Fibroblast of skin of left biceps (primary cell): Measurements from ENCODE around the gene SOCS7.
A peak's percentile ranks its signal among the peaks of the same experiment; 100 is the strongest.

Experiments used
- DNase-seq, 2 experiments: peaks; one replicate each; pipeline ENCODE4 v3.0.0-alpha.2; 2013; ENCODE audit warnings: low read depth in 2 of 2

SOCS7 gene, protein sequence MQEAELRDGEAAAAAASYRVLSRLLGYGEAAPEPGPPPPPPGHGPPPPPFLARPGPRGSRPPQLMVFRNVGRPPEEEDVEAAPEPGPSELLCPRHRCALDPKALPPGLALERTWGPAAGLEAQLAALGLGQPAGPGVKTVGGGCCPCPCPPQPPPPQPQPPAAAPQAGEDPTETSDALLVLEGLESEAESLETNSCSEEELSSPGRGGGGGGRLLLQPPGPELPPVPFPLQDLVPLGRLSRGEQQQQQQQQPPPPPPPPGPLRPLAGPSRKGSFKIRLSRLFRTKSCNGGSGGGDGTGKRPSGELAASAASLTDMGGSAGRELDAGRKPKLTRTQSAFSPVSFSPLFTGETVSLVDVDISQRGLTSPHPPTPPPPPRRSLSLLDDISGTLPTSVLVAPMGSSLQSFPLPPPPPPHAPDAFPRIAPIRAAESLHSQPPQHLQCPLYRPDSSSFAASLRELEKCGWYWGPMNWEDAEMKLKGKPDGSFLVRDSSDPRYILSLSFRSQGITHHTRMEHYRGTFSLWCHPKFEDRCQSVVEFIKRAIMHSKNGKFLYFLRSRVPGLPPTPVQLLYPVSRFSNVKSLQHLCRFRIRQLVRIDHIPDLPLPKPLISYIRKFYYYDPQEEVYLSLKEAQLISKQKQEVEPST

DNA sequence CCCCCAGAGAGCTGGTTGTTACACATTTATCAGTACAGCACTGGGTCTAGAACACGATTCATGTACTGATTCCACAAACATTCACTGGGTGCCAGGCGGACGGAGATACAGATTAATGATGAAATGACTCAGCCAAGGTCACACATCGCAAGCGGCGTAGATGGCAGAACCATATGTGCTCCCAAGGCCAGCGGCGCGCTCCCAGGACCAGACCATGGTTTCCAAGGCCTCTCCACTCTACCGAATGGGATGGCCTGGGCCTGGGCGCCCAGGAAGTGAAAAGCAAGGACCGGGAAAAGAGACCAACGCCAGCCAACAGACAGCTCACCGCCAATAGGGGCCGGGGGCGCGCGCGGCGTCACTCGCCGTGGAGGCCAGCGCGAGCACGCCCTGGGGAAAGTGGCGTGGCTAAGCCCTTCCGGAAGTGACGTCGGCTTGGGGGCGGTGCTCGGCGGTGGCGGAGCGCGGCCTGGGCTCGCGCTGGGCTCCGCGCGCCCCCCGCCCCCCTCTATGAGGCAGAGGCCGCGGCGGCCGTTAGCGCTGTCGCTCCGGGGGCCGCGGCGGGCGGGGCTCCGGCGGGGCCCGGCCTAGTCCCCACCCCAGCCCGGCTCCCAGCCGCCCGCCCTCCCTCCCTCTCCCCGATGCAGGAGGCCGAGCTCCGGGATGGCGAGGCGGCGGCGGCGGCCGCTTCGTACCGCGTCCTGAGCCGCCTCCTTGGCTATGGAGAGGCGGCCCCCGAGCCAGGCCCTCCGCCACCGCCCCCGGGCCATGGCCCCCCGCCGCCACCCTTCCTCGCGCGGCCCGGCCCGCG is at the start of gene SOCS7:
TSS of gene SOCS7 (plus strand) at position 433 of the 811 bp plus-strand sequence. CDS start at position 642, 209 bp downstream.
- peak; percentile 80 to 84 for DNase-seq

DNA sequence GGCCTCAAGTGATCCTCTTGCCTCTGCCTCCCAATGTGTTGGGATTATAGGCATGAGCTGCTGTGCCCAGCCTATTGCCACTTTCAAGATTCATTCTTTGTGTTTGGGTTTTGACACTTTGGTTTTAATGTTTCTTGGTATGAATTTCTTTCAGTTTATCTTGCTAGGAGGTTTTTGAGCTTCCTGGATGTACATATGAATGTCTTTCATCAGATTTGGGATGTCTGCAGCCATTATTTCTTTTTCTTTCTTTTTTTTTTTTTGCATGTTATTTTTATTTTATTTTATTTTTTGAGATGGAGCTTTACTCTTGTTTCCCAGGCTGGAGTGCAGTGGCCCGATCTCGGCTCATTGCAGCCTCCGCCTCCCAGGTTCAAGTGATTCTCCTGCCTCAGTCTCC is 36.1 kb upstream of the SOCS7 start:
- no peak for DNase-seq

DNA sequence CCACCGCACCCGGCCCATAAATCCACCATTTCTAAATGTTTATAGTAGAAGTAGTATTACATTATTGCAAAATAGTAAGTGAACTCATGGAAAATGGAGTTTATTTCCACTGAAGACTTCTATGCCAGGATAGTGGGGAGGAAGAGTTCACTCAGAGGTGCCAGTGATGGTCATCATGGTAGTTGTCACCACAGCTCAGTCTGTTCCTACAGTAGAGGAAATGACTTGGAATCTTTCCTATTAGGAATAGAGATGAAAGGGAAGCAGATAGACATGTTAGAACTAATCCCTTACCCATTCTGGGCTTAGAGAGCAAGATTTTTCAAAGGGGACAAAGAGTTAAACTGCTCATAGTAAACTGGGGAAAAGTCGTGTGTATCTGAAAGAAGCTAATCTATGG is 34.6 kb upstream of the SOCS7 start:
- no peak for DNase-seq

DNA sequence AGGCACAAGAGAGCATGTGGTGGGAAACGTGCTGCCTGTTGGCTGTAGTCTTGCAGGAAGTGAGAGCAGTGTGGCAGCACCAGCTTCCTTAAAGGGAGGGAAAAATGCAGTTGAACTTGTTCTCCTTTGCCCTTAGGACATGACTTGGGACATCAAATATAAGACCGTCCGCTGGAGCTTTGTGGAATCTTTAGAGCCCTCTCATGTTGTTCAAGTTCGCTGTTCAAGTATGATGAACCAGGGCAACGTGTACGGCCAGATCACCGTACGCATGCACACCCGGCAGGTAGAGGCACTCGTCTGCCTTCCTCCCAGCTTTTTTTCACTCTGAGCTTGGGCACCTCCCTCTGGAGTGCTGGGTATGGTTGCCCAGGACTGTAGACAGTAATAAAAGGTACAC is 31.2 kb upstream of the SOCS7 start:
- DNase-seq: no peak

DNA sequence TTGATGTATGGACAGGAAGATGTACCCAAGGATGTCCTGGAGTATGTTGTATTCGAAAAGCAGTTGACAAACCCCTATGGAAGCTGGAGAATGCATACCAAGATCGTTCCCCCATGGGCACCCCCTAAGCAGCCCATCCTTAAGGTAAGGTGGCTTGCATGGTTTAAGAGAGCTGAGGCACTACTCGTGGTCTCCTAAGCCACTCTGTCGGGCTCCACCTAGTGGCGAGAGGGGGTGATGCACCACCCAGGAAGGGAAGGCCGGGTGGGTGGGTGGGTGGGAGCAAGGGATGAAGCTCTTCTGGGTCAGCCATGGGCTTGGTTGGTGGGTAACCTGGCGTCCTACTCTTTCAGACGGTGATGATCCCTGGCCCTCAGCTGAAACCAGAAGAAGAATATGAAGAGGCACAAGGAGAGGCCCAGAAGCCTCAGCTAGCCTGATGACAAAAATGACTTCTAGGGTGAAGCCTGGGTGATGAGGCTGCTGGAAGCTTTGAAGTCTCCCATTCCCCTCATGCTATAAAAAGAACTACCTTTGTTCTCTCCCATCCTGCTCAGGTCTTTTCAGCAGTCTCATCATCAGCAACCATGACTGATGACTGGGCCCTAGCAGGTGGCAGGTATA is 29.4 kb upstream of the SOCS7 start:
- DNase-seq: no peak

DNA sequence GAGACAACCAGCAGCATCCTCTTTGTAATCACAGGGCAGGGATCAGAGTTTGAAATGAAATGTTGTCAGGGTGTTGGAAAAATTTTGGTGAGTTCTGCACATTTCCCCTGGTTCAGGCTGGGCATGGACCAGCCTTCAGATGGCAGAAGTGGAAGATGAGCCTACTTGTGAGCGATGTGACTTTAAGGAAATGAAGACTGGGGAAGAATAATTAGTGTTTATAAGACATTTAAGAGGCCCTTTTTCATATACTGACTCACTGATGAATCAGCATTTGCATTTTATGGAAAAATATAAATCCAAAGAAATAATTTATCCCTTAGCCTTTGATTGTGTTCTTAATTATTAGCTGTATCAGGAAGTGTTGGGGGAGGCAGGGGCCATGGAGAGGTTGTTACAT is 28.7 kb upstream of the SOCS7 start:
- no peak for DNase-seq

DNA sequence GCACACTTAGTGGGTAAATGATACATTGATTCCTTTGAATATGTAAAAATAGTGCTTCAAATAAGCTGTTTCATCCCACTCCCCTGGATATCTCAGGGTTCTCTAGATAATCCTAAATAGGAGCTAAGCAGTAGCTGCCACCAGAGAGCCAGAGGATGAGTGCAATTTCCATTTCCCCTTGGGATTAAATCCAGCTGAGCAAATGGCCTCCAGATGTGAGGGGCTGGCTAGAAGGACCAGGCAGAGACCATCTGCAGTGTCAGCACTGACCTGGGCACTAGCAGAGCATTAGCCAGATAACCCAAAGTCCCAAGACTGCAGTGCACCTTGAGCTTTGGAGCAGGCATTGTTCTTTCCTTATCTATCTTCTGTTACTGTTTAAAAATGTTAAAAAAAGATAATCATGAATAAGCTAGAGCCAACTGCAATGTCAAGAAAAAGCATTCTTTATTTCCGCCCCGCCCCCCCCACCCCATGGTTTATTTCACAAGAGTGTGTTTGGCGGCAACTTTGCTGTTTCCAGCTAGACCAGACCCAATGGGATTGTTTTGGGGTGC is 27.4 kb upstream of the SOCS7 start:
- DNase-seq: no peak

DNA sequence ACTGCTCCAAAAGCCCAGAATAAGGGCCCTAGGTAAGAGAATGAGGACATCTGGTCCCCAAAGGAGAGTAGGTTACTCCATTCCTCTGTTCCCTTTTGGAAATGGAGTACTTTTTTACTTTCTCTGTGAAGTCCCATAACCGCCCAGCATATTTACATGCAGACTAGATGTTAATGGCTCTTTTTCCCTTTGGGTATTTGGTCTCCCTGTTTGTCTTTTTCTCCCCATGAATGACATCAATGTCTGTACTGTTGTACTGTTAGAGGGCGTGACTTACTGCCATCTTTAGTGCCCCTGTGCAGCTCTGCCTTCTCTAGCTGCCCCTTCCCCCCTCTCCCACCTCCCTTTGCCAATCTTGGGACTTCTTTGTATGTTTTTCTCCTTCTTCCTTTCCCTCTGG is 26.9 kb upstream of the SOCS7 start:
- no peak for DNase-seq

DNA sequence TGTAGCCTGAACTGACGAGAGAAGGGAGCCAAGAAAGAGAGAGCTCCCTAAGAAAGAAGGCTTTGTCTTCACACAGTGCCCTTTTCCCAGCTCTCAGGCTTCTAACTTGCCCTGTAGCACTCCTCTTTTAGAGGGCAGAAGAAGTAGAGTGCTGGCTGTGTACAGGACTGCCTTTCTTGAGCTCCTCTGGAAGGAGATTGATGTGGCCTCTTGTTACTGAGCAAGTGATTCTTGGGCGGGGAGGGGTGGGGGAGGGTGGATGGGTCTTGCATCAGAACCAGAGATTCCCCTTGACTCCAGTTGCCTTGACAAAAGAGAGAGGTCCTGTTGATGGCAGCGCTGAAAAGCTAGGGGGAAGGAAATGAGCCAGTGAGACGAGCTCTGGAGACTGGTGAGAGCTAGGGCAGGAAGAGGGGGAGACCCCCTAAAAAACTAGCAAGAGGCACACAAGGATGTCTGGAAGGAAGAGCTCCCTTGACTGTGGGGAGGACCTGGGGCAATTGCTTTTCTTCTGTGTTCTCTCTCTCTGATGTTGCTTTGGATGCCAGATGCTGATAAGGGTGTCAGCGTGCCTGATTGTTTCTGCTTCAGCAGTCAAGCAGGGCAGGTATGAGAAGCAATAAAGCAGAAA is 26.3 kb upstream of the SOCS7 start:
- no peak for DNase-seq

DNA sequence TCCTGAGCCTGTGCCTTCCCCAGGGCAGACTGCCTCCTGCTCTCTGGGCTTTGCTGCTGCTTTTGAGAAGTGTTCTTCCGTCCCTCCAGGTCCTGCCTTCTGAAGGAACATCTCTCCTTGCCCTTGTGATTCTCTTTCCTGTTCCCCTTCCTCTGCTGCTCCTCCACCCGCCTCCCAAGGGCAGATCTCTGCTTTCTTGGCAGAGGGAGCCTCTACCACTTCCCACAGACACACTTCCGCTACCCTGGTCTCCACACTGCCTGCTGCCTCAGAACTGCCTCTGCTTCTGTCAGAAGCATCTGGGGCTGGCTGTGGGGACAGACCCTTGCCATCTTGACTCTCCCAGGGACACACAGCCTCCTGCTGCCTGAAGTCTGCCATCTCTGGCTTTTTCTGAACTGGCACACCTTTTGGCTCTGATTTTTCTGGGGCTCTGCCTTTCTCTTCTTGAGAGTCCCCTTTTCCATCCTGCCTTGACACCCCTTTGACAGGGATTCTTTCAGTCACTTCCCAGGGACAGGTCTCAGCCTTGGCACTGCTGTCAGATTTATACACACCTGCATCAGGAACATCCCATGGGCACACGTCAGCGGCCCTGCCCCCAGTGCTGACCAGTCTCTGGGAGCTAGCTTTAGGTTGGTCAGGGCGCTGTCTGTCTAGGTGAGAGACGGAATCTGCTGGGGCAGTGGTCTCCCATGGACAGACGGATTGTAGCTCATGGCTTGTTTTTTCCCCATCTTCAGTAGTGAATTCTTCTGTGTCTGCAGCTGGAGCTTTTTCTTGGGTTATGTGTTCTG is 24.4 kb upstream of the SOCS7 start:
- DNase-seq: no peak

DNA sequence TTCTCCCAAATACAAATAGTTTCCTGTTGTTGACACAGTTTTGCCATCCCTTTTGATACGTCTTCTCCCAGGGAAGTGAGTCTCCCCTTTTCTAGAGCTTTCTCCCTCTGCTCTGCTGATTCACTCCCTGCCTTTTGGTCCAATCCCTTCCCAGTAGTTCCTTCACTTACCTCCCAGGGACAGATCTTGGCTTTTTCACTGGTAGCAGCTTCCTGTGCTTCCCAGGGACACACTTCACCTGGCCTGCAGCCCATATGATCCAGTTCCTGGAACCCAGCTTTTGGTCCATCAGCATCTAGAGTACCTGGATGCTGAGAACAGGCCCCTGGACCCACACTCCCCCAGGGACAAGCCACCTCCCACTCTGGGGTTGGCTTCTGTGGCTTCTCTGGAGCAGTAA is 23.7 kb upstream of the SOCS7 start:
- no peak for DNase-seq

DNA sequence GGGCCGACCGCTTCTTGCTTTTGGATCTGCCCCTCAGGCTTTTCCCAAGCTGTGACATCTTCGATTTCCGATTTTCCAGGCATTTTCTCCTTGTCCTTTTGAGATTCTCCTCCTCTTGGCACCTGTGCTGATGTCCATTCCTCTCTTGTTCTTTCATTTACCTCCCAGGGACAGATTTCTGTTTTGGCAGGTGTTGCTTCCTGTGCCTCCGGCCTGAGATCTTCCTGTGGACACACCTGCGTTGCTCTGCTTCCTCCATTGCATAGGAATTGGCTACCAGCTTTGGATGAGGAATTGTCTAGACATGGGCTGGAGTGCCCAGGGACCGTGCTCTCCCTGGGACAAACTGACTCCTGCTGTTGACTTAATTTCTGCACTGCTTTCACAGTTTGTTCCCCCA is 23.0 kb upstream of the SOCS7 start:
- DNase-seq: no peak

DNA sequence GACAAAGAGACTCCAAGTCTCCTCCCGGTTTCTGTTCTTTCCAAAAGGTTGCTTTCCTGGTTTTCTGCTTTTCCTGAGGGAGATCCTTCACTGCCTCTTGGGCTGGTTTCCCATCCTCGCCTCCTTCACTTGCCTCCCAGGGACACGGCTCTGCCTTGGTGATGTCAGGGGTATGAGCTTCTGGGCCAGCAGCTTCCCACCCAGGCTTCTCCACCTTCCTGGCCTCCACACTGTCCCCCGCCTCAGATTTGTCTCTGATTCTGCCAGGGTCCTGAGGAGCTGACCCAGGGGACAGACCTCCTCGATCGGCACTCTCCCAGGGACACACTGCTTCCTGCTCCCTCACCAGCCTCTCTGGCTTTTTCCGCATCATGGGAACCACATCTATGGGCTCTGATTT is 22.4 kb upstream of the SOCS7 start:
- no peak for DNase-seq

DNA sequence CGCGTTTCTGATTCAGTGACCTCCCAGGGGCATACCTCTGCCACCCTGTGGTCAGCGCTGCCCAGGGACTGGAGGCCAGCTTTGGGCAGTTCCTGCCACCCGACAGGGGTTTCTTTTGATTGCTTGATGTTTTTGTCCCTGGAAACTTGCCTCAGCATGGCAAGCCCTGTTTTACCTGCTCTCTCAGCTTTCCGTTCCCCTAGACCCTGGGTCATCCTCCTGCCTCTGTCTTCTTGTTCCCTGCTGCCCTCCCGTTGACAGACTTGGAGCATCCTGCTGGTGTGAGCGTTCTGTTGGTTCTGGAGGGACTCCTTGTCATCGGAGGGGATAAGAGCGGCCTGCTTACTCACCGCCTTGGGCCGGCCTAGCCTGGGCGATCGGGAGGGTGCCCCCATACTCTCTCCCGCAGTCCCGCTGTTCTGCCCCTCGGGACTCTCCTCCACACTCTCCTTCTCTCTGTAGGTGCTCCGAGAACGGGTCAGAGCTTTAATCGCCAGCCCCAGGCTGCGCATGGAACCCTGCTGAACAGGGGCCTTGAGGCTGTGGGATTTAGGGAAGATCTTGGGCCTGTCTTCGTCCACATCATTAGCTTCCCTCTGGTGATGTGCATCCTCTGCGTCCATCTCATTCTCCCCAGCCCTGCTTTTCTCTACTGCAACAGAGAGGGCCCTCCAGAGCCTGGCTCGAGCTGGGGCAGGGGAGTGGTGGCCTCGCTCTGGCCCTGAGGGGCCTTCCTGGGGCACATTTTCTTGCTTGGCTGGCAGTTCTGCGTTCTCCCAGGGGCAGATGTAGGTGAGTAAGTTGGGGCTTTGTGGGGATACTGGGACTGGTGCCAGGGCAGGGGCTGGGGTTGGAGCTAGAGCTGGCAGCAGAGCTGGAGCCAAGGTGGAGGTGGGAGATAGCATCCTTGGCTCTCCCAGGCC is 21.6 kb upstream of the SOCS7 start:
- no peak for DNase-seq

DNA sequence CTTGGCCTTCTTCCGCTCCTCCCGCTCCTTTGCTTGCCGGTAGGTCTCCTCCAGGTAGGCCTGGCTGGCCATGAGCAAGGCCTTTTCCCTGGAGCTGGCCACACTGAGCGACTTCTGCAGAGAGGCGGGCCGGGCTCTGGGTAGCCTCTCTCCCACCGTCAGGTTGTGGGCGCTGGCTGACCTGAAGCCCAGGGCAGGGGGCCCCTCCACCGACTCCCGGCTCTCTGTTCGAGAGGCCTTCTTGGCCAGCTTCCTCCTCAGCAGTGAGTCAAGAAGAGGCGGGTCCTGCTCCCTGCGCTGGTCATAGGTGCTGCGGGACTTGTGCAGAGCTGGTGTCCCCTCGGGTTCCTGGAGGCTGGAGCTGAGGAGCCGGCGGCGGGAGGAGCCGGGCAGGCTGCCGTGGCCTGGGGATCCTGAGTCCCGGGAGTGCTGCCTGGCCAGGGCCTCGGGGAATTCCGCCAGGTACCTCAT is 20.7 kb upstream of the SOCS7 start:
- no peak for DNase-seq

DNA sequence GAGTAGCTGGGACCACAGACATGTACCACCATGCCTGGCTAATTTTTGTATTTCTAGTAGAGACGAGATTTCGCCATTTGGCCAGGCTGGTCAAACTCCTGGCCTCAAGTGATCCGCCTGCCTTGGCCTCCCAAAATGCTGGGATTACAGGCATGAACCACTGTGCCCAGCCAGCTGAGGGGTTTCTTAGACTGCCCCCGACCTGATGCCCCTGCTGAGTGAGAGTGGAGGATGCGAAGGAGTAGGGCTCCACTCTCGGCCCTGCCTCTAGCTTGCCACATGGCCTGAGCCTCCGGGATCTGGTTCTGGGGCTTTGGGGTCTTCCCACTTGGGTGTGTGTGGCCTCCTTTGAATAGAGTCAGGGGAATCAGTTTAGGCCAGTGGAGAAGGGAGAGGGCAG is 18.9 kb upstream of the SOCS7 start:
- DNase-seq: no peak

DNA sequence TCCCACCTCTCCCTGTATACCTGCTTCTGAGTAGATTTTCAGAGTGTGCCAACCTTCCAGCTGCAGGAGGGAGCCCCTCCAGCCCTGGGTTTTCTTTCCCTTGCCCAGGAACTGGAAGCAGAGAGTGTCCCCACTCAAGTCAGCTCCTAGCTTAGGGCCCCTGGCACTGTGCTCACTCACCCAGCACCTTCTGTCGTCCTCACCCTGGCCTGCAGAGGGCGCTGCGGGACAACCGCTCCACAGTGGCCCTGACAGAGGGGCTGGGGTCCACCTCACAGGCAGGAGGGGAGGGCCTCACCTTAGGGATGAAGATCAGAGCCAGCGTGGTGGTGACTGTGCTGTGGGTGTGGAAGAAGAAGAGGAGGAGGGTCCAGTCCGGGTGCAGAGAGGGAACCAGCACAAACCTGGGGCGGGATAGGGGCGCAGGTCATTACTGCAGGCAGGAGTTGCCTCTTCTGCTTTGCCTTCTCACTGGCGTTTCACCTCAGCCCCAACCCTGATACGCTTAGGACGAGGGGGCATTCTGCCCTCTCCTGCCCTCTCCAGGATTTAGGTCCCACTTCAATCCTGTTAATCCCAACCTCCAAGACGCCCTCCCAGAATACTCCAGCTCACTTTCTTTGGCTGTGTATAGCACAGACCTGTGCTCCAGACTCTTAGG is 17.9 kb upstream of the SOCS7 start:
- DNase-seq: no peak

DNA sequence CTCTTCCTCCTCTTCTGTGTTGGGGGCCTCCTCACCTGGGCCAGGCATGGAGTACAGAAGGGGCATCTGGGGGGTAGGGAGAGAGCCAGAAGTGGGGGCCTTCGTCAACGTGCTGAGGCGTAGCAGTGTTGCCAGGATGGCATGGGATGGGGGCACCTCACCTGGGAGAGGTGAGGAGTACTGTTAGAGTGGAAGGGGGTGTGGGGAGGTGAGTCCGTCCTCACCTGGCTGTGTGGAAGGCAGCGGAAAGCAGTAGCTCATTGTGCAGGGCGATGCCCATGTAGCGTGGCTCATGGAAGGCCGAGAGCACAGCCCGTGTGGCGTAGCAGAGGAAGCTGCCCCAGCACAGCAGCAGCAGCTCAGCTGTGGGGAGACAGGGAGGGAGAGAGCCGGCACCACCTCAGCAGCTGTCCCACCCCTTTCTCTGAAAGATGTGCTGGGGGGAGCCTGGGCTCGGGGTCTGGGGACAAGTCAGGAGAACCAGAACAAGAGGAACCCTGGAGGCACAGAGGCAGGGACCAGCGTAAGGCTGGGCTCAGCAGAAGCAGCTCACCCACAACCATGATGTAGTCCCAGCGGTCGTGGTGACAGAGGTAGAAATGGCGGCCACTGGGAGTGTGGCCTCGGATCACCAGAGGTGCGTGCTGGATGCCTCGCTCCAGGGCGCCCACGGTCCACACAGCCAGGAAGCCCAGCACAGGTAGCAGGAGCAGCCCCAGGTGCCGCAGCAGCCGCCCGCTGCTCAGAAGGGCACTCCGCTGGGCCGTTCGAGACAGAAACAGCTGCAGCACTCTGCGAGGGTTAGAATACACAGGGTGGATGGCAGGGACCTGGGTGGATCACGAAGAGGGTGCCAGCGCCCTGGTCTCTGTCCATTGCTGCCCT is 16.9 kb upstream of the SOCS7 start:
- DNase-seq: no peak
